Measurements from ENCODE around the gene LRRTM4. TPM values are rescaled to one million over a fixed set of nuclear protein-coding genes. Genes with fewer than 3 reads are reported as not detected.

Gene LRRTM4
- total RNA-seq, 1 experiment from 2014 or later, result 0.23 TPM

GRCh38 chr2:77192811-77193289 lies 329.3 kb downstream of the LRRTM4 start:
- Histone ChIP-seq H3K27me3 (ENCODE audit: control insufficient read depth, insufficient read depth, low read length) (no peaks in the 10 kb centered on the region), H3K9me3 (ENCODE audit: control insufficient read depth, insufficient read depth, low read depth, low read length) (no peaks in the 10 kb centered on the region), H3K27ac (ENCODE audit: low read length) (no peak overlapping the region), H3K4me1 (ENCODE audit: control insufficient read depth, insufficient read depth, low read length) (no peaks in the 10 kb centered on the region), H3K4me3 (ENCODE audit: low read depth in 2 of 2, low read length in 2 of 2) (no peak overlapping the region), H3K36me3 (ENCODE audit: control insufficient read depth, insufficient read depth, low read length) (no peaks in the 10 kb centered on the region)
- intact Hi-C loops (cut with micrococcal nuclease; ENCODE audit: unreplicated experiment), result no loop called here
- CTCF ChIA-PET, result no interaction called here
- ATAC-seq (no peak), DNase-seq (ENCODE audit: low read depth, low spot score) (no peak)
- in situ Hi-C loops (cut with HindIII; ENCODE audit: low pct_unique_long_range_greater_than_20kb, low sequenced_read_pairs), result no loop called here
- no TSS peak for BruUV-seq (replicated peaks)
- TF ChIP-seq POLR2AphosphoS5 (IDR thresholded peaks at IDR 0.05; ENCODE audit: low read depth, low read length) (no peak), CTCF (IDR thresholded peaks at IDR 0.05) (no peak), REST (IDR thresholded peaks at IDR 0.05; ENCODE audit: insufficient read depth in 1 of 2, low read depth in 2 of 2, low read length in 1 of 2) (no peak), TCF7L2 (IDR thresholded peaks at IDR 0.05; ENCODE audit: low read depth, low read length) (no peak), SIN3A (IDR thresholded peaks at IDR 0.05; ENCODE audit: borderline replicate concordance, insufficient read depth, low read depth, low read length) (no peak)
- POLR2A ChIA-PET, result no interaction called here

GRCh38 chr2:77191665-77192064 lies 330.5 kb downstream of the LRRTM4 start:
- Histone ChIP-seq H3K4me1 (ENCODE audit: control insufficient read depth, insufficient read depth, low read length) (no peaks in the 10 kb centered on the region), H3K27me3 (ENCODE audit: control insufficient read depth, insufficient read depth, low read length) (no peaks in the 10 kb centered on the region), H3K36me3 (ENCODE audit: control insufficient read depth, insufficient read depth, low read length) (no peaks in the 10 kb centered on the region), H3K9me3 (ENCODE audit: control insufficient read depth, insufficient read depth, low read depth, low read length) (no peaks in the 10 kb centered on the region), H3K4me3 (ENCODE audit: low read depth in 2 of 2, low read length in 2 of 2) (no peak overlapping the region), H3K27ac (ENCODE audit: low read length) (no peak overlapping the region)
- BruUV-seq (replicated peaks), result no TSS peak
- POLR2A ChIA-PET, result no interaction called here
- TF ChIP-seq REST (IDR thresholded peaks at IDR 0.05; ENCODE audit: insufficient read depth in 1 of 2, low read depth in 2 of 2, low read length in 1 of 2), result no peak
- no peak for TF ChIP-seq SIN3A (IDR thresholded peaks at IDR 0.05; ENCODE audit: borderline replicate concordance, insufficient read depth, low read depth, low read length)
- no peak for TF ChIP-seq CTCF (IDR thresholded peaks at IDR 0.05)
- TF ChIP-seq TCF7L2 (IDR thresholded peaks at IDR 0.05; ENCODE audit: low read depth, low read length), result no peak
- TF ChIP-seq POLR2AphosphoS5 (IDR thresholded peaks at IDR 0.05; ENCODE audit: low read depth, low read length), result no peak
- in situ Hi-C loops (cut with HindIII; ENCODE audit: low pct_unique_long_range_greater_than_20kb, low sequenced_read_pairs) (no loop called here), intact Hi-C loops (cut with micrococcal nuclease; ENCODE audit: unreplicated experiment) (no loop called here)
- CTCF ChIA-PET, result no interaction called here
- no peak for ATAC-seq
- DNase-seq (ENCODE audit: low read depth, low spot score), result no peak
